CD14-positive monocyte (primary cell): Measurements from ENCODE around the gene NBAS. TPM values are rescaled to one million over a fixed set of nuclear protein-coding genes. Genes with fewer than 3 reads are reported as not detected.

Experiments
- DNase-seq, 3 donors: peaks; one replicate each; pipeline ENCODE4 v3.0.0-alpha.2; 2011 to 2022
- H2AFZ ChIP-seq: 2 replicates; pipeline ENCODE4 v1.6.0; 2012; ENCODE audit warnings: mild to moderate bottlenecking, low read depth, low read length, inconsistent platforms; ENCODE audit not compliant: insufficient read depth, poor library complexity, severe bottlenecking
- H3K27ac ChIP-seq, 2 donors: 1 replicate in 1 of 2; 2 replicates in 1 of 2; pipeline ENCODE4 v1.5.1; 2012 to 2013; ENCODE audit warnings: low read length in 2 of 2, control low read depth in 1 of 2, inconsistent platforms in 1 of 2, low read depth in 1 of 2, mild to moderate bottlenecking in 1 of 2
- H3K27me3 ChIP-seq, 2 donors: one replicate each; pipeline versions ENCODE4 v1.6.0 to v1.6.1; 2011 to 2013; ENCODE audit warnings: low read length in 2 of 2; ENCODE audit not compliant: control insufficient read depth in 2 of 2, insufficient read depth in 2 of 2
- H3K36me3 ChIP-seq, 2 donors: replicated peaks in 1 of 2; 1 replicate in 1 of 2; 2 replicates in 1 of 2; pipeline versions ENCODE4 v1.5.1 to v1.6.1; 2012 to 2013; ENCODE audit warnings: low read length in 2 of 2, control low read depth in 1 of 2, inconsistent platforms in 1 of 2, mild to moderate bottlenecking in 1 of 2; ENCODE audit not compliant: insufficient read depth in 2 of 2, control insufficient read depth in 1 of 2
- H3K4me1 ChIP-seq, 2 donors: 1 replicate in 1 of 2; 2 replicates in 1 of 2; pipeline versions ENCODE4 v1.5.1 to v1.6.1; 2012 to 2013; ENCODE audit warnings: low read length in 2 of 2, control low read depth in 1 of 2, inconsistent platforms in 1 of 2, mild to moderate bottlenecking in 1 of 2, moderate library complexity in 1 of 2; ENCODE audit not compliant: insufficient read depth in 2 of 2, control insufficient read depth in 1 of 2
- H3K4me2 ChIP-seq: replicated peaks from 2 replicates; pipeline ENCODE3; 2012; ENCODE audit warnings: low read length, moderate library complexity, mild to moderate bottlenecking; ENCODE audit not compliant: poor library complexity, severe bottlenecking; ENCODE audit errors: extremely low read depth
- H3K4me3 ChIP-seq, 3 experiments: fragments of 200-600 bp in 1 of 3; sonication (generic) in 1 of 3; replicated peaks in 1 of 3; 1 replicate in 2 of 3; 2 replicates in 1 of 3; pipeline ENCODE4 v1.5.1; 2011 to 2013; ENCODE audit warnings: low read length in 3 of 3, mild to moderate bottlenecking in 3 of 3, control low read depth in 2 of 3, low read depth in 2 of 3, inconsistent platforms in 1 of 3, moderate library complexity in 1 of 3
- H3K79me2 ChIP-seq: 2 replicates; pipeline ENCODE4 v1.6.0; 2012; ENCODE audit warnings: mild to moderate bottlenecking, control low read depth, inconsistent platforms, low read length, moderate library complexity; ENCODE audit not compliant: insufficient read depth
- H3K9ac ChIP-seq: 2 replicates; pipeline ENCODE4 v1.6.0; 2017; ENCODE audit warnings: low read length, mild to moderate bottlenecking; ENCODE audit not compliant: insufficient read depth, poor library complexity, severe bottlenecking
- H3K9me3 ChIP-seq, 2 donors: replicated peaks in 1 of 2; 1 replicate in 1 of 2; 2 replicates in 1 of 2; pipeline versions ENCODE4 v1.5.1 to v1.6.1; 2012 to 2013; ENCODE audit warnings: low read length in 2 of 2, control low read depth in 1 of 2; ENCODE audit not compliant: control insufficient read depth in 1 of 2, insufficient read depth in 1 of 2
- H4K20me1 ChIP-seq: 2 replicates; pipeline ENCODE4 v1.6.0; 2012; ENCODE audit warnings: mild to moderate bottlenecking, low read length, control low read depth, moderate library complexity; ENCODE audit not compliant: insufficient read depth
- H3K27ac Mint-ChIP-seq, 7 donors: one replicate each; pipeline ENCODE4 v1.8.0; 2020; ENCODE audit warnings: mild to moderate bottlenecking in 7 of 7, mixed read lengths in 7 of 7, moderate library complexity in 6 of 7, inconsistent platforms in 2 of 7
- H3K27me3 Mint-ChIP-seq, 3 donors: one replicate each; pipeline ENCODE4 v1.8.0; 2021 to 2022; ENCODE audit warnings: low read depth in 3 of 3, mild to moderate bottlenecking in 3 of 3, mixed read lengths in 3 of 3, moderate library complexity in 3 of 3, inconsistent platforms in 1 of 3
- H3K36me3 Mint-ChIP-seq, 2 donors: one replicate each; pipeline ENCODE4 v1.8.0; 2020; ENCODE audit warnings: mixed read lengths in 2 of 2, inconsistent platforms in 1 of 2, mild to moderate bottlenecking in 1 of 2
- H3K4me1 Mint-ChIP-seq: one replicate; pipeline ENCODE4 v1.8.0; 2020; ENCODE audit warnings: mild to moderate bottlenecking, mixed read lengths
- H3K4me3 Mint-ChIP-seq, 2 donors: one replicate each; pipeline ENCODE4 v1.8.0; 2020; ENCODE audit warnings: mild to moderate bottlenecking in 2 of 2, mixed read lengths in 2 of 2, moderate library complexity in 1 of 2
- H3K9me3 Mint-ChIP-seq, 7 donors: one replicate each; pipeline ENCODE4 v1.8.0; 2020 to 2022; ENCODE audit warnings: mixed read lengths in 7 of 7, mild to moderate bottlenecking in 6 of 7, moderate library complexity in 6 of 7, inconsistent platforms in 2 of 7
- CTCF ChIP-seq: fragments of 200-600 bp; IDR thresholded peaks from one replicate; pipeline ENCODE4 v1.8.0; 2022; ENCODE audit warnings: antibody characterized with exemption, mild to moderate bottlenecking
- WGBS: methylation state at CpG from one replicate; pipeline ENCODE4 v1.1.5; 2013; ENCODE audit warnings: missing lambda C conversion rate; ENCODE audit not compliant: insufficient coverage; 5-methylcytosine and 5-hydroxymethylcytosine counted together
- intact Hi-C, 2 donors: fragments of 100-400 bp; cut with micrococcal nuclease; formaldehyde crosslinking; loops; one replicate each; pipeline versions ENCODE4 v1.15.0 to v1.15.1; 2023
- polyA plus RNA-seq, 3 donors: library from polyadenylated mRNA; depleted of rRNA in 1 of 3; unstranded in 2 of 3; stranded (reverse) in 1 of 3; fragments of 300-500 nt in 2 of 3; fragments of >200 nt in 1 of 3; fragmentation: Illumina TruSeq in 2 of 3; gene quantifications; 1 replicate in 2 of 3; 2 replicates in 1 of 3; pipeline ENCODE4 v1.2.3, GENCODE V29; 2012 to 2021

NBAS gene
- polyA plus RNA-seq, 3 donors, result 8.9 to 10.9 (median 8.9) TPM

GRCh38 chr2:15435474-15435873 lies 125.7 kb downstream of the NBAS start:
- H3K4me3 ChIP-seq, result no peak overlapping the region
- no peak overlapping the region for H3K9ac ChIP-seq
- H3K4me1 Mint-ChIP-seq, result peaks cover 3% of the 10 kb centered on the region
- H3K9me3 Mint-ChIP-seq, result peaks cover 0 to 10% (median 2%) of the 10 kb centered on the region in 7 donors
- H3K79me2 ChIP-seq, result no peaks in the 10 kb centered on the region
- no peak overlapping the region for H3K4me2 ChIP-seq
- H3K27ac Mint-ChIP-seq, result no peak overlapping the region
- no peaks in the 10 kb centered on the region for H3K4me1 ChIP-seq
- no peak overlapping the region for H2AFZ ChIP-seq
- TF ChIP-seq CTCF, result no peak
- no peak for DNase-seq
- H3K27ac ChIP-seq, result no peak overlapping the region
- intact Hi-C loops, result no loop called here
- no peaks in the 10 kb centered on the region for H3K27me3 ChIP-seq
- peaks cover 0 to 4% of the 10 kb centered on the region in 2 donors for H3K9me3 ChIP-seq
- 89% methylated on average over 3 of the region's 5 CpGs for WGBS
- H3K36me3 ChIP-seq, result peaks cover 0 to 8% of the 10 kb centered on the region in 2 donors
- H4K20me1 ChIP-seq, result no peaks in the 10 kb centered on the region
- H3K4me3 Mint-ChIP-seq, result no peak overlapping the region
- H3K36me3 Mint-ChIP-seq, result peaks cover 16 to 18% of the 10 kb centered on the region in 2 donors
- peaks cover 0 to 4% (median 0%) of the 10 kb centered on the region in 3 donors for H3K27me3 Mint-ChIP-seq

- H3K27me3 ChIP-seq, result no peaks in the 10 kb centered on the region
- peaks cover 3 to 15% of the 10 kb centered on the region in 2 donors for H3K36me3 Mint-ChIP-seq
- no peak overlapping the region for H3K27ac Mint-ChIP-seq
- H3K4me2 ChIP-seq, result no peak overlapping the region
- no peak for DNase-seq
- H3K79me2 ChIP-seq, result no peaks in the 10 kb centered on the region
- no peak for TF ChIP-seq CTCF
- no peaks in the 10 kb centered on the region for H3K4me1 Mint-ChIP-seq
- H3K9ac ChIP-seq, result no peak overlapping the region
- no peaks in the 10 kb centered on the region for H4K20me1 ChIP-seq
- no peak overlapping the region for H3K27ac ChIP-seq
- no peaks in the 10 kb centered on the region for H3K4me1 ChIP-seq
- H3K9me3 ChIP-seq, result no peaks in the 10 kb centered on the region
- WGBS, result no CpG with 5 or more reads among the region's 5 CpGs
- no peaks in the 10 kb centered on the region for H3K9me3 Mint-ChIP-seq
- H3K4me3 Mint-ChIP-seq, result no peak overlapping the region
- H3K4me3 ChIP-seq, result no peak overlapping the region
- no peak overlapping the region for H2AFZ ChIP-seq
- peaks cover 0 to 8% of the 10 kb centered on the region in 2 donors for H3K36me3 ChIP-seq
- intact Hi-C loops, result no loop called here
- H3K27me3 Mint-ChIP-seq, result peaks cover 0 to 3% (median 0%) of the 10 kb centered on the region in 3 donors
Measured at GRCh38 chr2:15432642-15433256, 128.4 kb downstream of the NBAS start.
